T-helper 17 cell (primary cell): ENCODE measurements around the gene PARVB. TPM values are rescaled to one million over a fixed set of nuclear protein-coding genes. Genes with fewer than 3 reads are reported as not detected.

Experiments
- ATAC-seq: fragments of 150-1000 bp; cut with Tn5 transposase; 2 replicates; pipeline ENCODE4 v1.10.0; 2021; ENCODE audit warnings: mild to moderate bottlenecking, moderate library complexity
- DNase-seq, 3 donors: peaks; one replicate each; pipeline versions ENCODE4 v3.0.0 to v3.0.0-alpha.2; 2020 to 2021
- H3K9me3 ChIP-seq: one replicate; pipeline ENCODE4 v1.7.0; 2013; ENCODE audit warnings: low read length, mild to moderate bottlenecking; ENCODE audit not compliant: control insufficient read depth, poor library complexity, severe bottlenecking
- H3K27ac Mint-ChIP-seq: one replicate; pipeline ENCODE4 v1.8.0; 2022; ENCODE audit warnings: mild to moderate bottlenecking, moderate library complexity, mixed read lengths
- H3K27me3 Mint-ChIP-seq: one replicate; pipeline ENCODE4 v1.8.0; 2022; ENCODE audit warnings: mixed read lengths
- H3K36me3 Mint-ChIP-seq: one replicate; pipeline ENCODE4 v1.8.0; 2022; ENCODE audit warnings: low read depth, mixed read lengths
- H3K4me1 Mint-ChIP-seq: one replicate; pipeline ENCODE4 v1.8.0; 2022; ENCODE audit warnings: mild to moderate bottlenecking, mixed read lengths
- H3K4me3 Mint-ChIP-seq: one replicate; pipeline ENCODE4 v1.8.0; 2022; ENCODE audit warnings: mild to moderate bottlenecking, moderate library complexity, mixed read lengths
- total RNA-seq, 4 donors: library from RNA in 2 of 4; stranded (reverse) in 2 of 4; gene quantifications; one replicate each; pipeline ENCODE4 v1.2.3 and lab custom pipeline; 2022 to 2026

The PARVB gene
- total RNA-seq, 2 donors from 2014 or later, result 14.6 to 36.4 TPM

- Mint-ChIP-seq H3K36me3 (no peaks in the 10 kb centered on the region), H3K27me3 (no peaks in the 10 kb centered on the region), H3K4me3 (no peak overlapping the region), H3K27ac (no peak overlapping the region), H3K4me1 (peaks cover 2% of the 10 kb centered on the region)
- DNase-seq (no peak), ATAC-seq (peak; percentile 60)
- H3K9me3 ChIP-seq, result no peaks in the 10 kb centered on the region
These were observed 148.4 kb downstream of the PARVB start for GRCh38 chr22:44172370-44173108.

- ATAC-seq (no peak), DNase-seq (no peak)
- Mint-ChIP-seq H3K27ac (no peak overlapping the region), H3K27me3 (no peaks in the 10 kb centered on the region), H3K4me1 (peaks cover 2% of the 10 kb centered on the region), H3K36me3 (no peaks in the 10 kb centered on the region), H3K4me3 (no peak overlapping the region)
- H3K9me3 ChIP-seq, result no peaks in the 10 kb centered on the region
These were observed 149.1 kb downstream of the PARVB start for GRCh38 chr22:44173154-44173553.

GRCh38 chr22:44175676-44176075 is 151.6 kb downstream of the PARVB start:
- Mint-ChIP-seq H3K27me3 (no peaks in the 10 kb centered on the region), H3K27ac (no peak overlapping the region), H3K4me1 (peaks cover 6% of the 10 kb centered on the region), H3K36me3 (no peaks in the 10 kb centered on the region), H3K4me3 (no peak overlapping the region)
- no peaks in the 10 kb centered on the region for H3K9me3 ChIP-seq
- ATAC-seq (no peak), DNase-seq (no peak)

- no peaks in the 10 kb centered on the region for H3K9me3 ChIP-seq
- Mint-ChIP-seq H3K4me3 (no peak overlapping the region), H3K27me3 (no peaks in the 10 kb centered on the region), H3K27ac (peak overlapping the region; percentile 19), H3K36me3 (no peaks in the 10 kb centered on the region), H3K4me1 (peaks cover 17% of the 10 kb centered on the region)
- ATAC-seq (no peak), DNase-seq (no peak)
These were observed 155.3 kb downstream of the PARVB start for GRCh38 chr22:44179196-44179988.

- Mint-ChIP-seq H3K4me1 (peaks cover 19% of the 10 kb centered on the region), H3K27ac (peak overlapping the region; percentile 96), H3K27me3 (no peaks in the 10 kb centered on the region), H3K4me3 (peak overlapping the region; percentile 97), H3K36me3 (no peaks in the 10 kb centered on the region)
- H3K9me3 ChIP-seq, result no peaks in the 10 kb centered on the region
- DNase-seq (no peak), ATAC-seq (no peak)
These were observed 156.0 kb downstream of the PARVB start for GRCh38 chr22:44179989-44180705.

- Mint-ChIP-seq H3K4me3 (peak within 1 kb of the TSS; percentile 97), H3K36me3 (no peaks in the 10 kb centered on the region), H3K4me1 (peaks cover 23% of the 10 kb centered on the region), H3K27ac (peak within 1 kb of the TSS; percentile 96), H3K27me3 (no peaks in the 10 kb centered on the region)
- H3K9me3 ChIP-seq, result no peaks in the 10 kb centered on the region
- DNase-seq (peak in 1 of 3 donors; percentile 28), ATAC-seq (peak; percentile 71)
These were observed 156.6 kb downstream of the PARVB start, which contains the start of gene PARVG for GRCh38 chr22:44180706-44181032. Gene PARVG, plus strand, starts transcription at chr22:44180925. Its CDS starts 2,405 bp downstream, at chr22:44183330.

- Mint-ChIP-seq H3K36me3 (peaks cover under 1% of the 10 kb centered on the region), H3K27me3 (no peaks in the 10 kb centered on the region), H3K4me1 (peaks cover 23% of the 10 kb centered on the region), H3K27ac (peak overlapping the region; percentile 96), H3K4me3 (peak overlapping the region; percentile 97)
- DNase-seq, result peak; percentile 29 to 54 (median 42)
- ATAC-seq, result peak; percentile 75
- no peaks in the 10 kb centered on the region for H3K9me3 ChIP-seq
These were observed 157.2 kb downstream of the PARVB start for GRCh38 chr22:44181033-44181911.

GRCh38 chr22:44181912-44182587 is 157.9 kb downstream of the PARVB start:
- Mint-ChIP-seq H3K27ac (peak overlapping the region; percentile 96), H3K27me3 (no peaks in the 10 kb centered on the region), H3K4me3 (peak overlapping the region; percentile 97), H3K36me3 (peaks cover 3% of the 10 kb centered on the region), H3K4me1 (peaks cover 23% of the 10 kb centered on the region)
- DNase-seq (no peak), ATAC-seq (peak; percentile 18)
- no peaks in the 10 kb centered on the region for H3K9me3 ChIP-seq

GRCh38 chr22:44182588-44183286 is 158.6 kb downstream of the PARVB start:
- Mint-ChIP-seq H3K27me3 (no peaks in the 10 kb centered on the region), H3K4me1 (peaks cover 27% of the 10 kb centered on the region), H3K36me3 (peaks cover 3% of the 10 kb centered on the region), H3K27ac (peak overlapping the region; percentile 96), H3K4me3 (peak overlapping the region; percentile 97)
- no peaks in the 10 kb centered on the region for H3K9me3 ChIP-seq
- ATAC-seq (peak; percentile 32), DNase-seq (no peak)

- ATAC-seq, result no peak
- no peak for DNase-seq
- Mint-ChIP-seq H3K27ac (peak overlapping the region; percentile 96), H3K36me3 (peaks cover 3% of the 10 kb centered on the region), H3K27me3 (no peaks in the 10 kb centered on the region), H3K4me1 (peaks cover 27% of the 10 kb centered on the region), H3K4me3 (peak overlapping the region; percentile 97)
- no peaks in the 10 kb centered on the region for H3K9me3 ChIP-seq
These were observed 159.1 kb downstream of the PARVB start for GRCh38 chr22:44183287-44183588.

- H3K4me1 Mint-ChIP-seq, result peaks cover 27% of the 10 kb centered on the region
- DNase-seq, result no peak
- no peak for ATAC-seq
- H3K9me3 ChIP-seq, result no peaks in the 10 kb centered on the region
- peak overlapping the region; percentile 97 for H3K4me3 Mint-ChIP-seq
- H3K36me3 Mint-ChIP-seq, result peaks cover 3% of the 10 kb centered on the region
- H3K27ac Mint-ChIP-seq, result peak overlapping the region; percentile 96
- no peaks in the 10 kb centered on the region for H3K27me3 Mint-ChIP-seq
These were observed 159.9 kb downstream of the PARVB start for GRCh38 chr22:44184006-44184405.
